ENCODE measurements around the gene ZNF213. TPM values are rescaled to one million over a fixed set of nuclear protein-coding genes. Genes with fewer than 3 reads are reported as not detected.
"Not testable (repeated sequence)": the region's sequence is repeated elsewhere in the genome, so short reads cannot be mapped to it uniquely, and the experiment has no call there.

Gene ZNF213
- total and polyA plus RNA-seq, 8 donors, result 5.0 to 8.8 (median 6.7) TPM

DNA sequence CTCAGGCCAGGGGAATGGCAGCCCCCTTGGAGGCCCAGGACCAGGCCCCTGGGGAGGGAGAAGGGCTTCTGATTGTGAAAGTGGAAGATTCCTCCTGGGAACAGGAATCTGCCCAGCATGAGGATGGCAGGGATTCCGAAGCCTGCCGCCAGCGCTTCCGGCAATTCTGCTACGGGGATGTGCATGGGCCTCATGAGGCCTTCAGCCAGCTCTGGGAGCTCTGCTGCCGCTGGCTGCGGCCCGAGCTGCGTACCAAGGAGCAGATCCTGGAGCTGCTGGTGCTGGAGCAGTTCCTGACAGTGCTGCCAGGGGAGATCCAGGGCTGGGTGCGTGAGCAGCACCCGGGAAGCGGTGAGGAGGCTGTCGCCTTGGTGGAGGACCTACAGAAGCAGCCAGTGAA lies 2.4 kb downstream of the ZNF213 start:
- no peak for FAIRE-seq
- no peak for ATAC-seq
- no peak overlapping the region for H3K27ac ChIP-seq
- intact Hi-C loops (cut with DNase I), result no loop called here
- H3K9me3 ChIP-seq, result no peaks in the 10 kb centered on the region
- TF ChIP-seq, protein P1, sequence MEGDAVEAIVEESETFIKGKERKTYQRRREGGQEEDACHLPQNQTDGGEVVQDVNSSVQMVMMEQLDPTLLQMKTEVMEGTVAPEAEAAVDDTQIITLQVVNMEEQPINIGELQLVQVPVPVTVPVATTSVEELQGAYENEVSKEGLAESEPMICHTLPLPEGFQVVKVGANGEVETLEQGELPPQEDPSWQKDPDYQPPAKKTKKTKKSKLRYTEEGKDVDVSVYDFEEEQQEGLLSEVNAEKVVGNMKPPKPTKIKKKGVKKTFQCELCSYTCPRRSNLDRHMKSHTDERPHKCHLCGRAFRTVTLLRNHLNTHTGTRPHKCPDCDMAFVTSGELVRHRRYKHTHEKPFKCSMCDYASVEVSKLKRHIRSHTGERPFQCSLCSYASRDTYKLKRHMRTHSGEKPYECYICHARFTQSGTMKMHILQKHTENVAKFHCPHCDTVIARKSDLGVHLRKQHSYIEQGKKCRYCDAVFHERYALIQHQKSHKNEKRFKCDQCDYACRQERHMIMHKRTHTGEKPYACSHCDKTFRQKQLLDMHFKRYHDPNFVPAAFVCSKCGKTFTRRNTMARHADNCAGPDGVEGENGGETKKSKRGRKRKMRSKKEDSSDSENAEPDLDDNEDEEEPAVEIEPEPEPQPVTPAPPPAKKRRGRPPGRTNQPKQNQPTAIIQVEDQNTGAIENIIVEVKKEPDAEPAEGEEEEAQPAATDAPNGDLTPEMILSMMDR (IDR thresholded peaks at IDR 0.05), result no peak
- H3K36me3 ChIP-seq, result peaks cover 0 to 10% (median 2%) of the 10 kb centered on the region in 3 donors
- 94% methylated on average over 13 of the region's 13 CpGs for WGBS, 2 donors
- no peaks in the 10 kb centered on the region for H3K27me3 ChIP-seq
- no peak overlapping the region for H3K4me3 ChIP-seq
- peak in 1 of 6 donors; percentile 58 for DNase-seq
- H3K4me1 ChIP-seq, result peaks cover 0 to 23% (median 6%) of the 10 kb centered on the region in 3 donors

GRCh38 chr16:3138342-3138741 lies 3.5 kb downstream of the ZNF213 start:
- FAIRE-seq, result no peak
- peak in 1 of 6 donors; percentile 56 for DNase-seq
- Histone ChIP-seq H3K9me3 (no peaks in the 10 kb centered on the region), H3K36me3 (peaks cover 0 to 10% (median 4%) of the 10 kb centered on the region in 3 donors), H3K27me3 (no peaks in the 10 kb centered on the region), H3K27ac (no peak overlapping the region), H3K4me1 (peaks cover 0 to 17% (median 6%) of the 10 kb centered on the region in 3 donors), H3K4me3 (no peak overlapping the region)
- intact Hi-C loops (cut with DNase I), result no loop called here
- TF ChIP-seq, protein P1 (IDR thresholded peaks at IDR 0.05), result no peak
- ATAC-seq, result no peak
- 86 to 88% methylated on average over 21 of the region's 21 CpGs for WGBS, 2 donors

DNA sequence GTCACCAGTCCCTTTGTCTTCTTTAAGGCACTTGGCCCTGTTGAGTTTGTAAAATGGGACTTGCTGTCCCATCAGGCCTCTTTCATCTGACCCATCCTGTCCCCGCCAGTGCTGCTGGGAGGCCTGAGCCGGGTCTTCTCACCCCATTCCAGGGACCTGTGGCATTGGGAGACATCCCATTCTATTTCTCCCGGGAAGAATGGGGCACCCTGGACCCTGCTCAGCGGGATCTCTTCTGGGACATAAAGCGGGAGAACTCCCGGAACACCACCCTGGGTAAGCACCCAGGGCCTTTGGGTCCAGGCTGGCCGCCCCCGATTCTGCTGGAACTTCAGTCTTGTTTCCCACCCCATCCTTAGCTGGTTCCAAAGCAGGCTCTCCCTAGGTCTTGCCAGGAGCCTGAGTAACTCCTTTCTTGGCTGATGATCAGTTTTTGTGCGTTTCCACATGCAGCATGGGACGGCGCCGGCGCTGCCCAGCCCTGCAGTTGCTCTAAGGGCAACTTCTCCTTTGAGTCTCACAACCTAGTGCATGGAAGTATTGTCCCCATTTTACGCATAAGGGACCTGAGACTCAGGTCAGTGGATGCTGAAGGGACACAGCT lies 4.1 kb downstream of the ZNF213 start:
- TF ChIP-seq, protein P1 (IDR thresholded peaks at IDR 0.05), result no peak
- Histone ChIP-seq H3K27me3 (no peaks in the 10 kb centered on the region), H3K9me3 (no peaks in the 10 kb centered on the region), H3K36me3 (peaks cover 0 to 10% (median 4%) of the 10 kb centered on the region in 3 donors), H3K4me3 (no peak overlapping the region), H3K27ac (no peak overlapping the region), H3K4me1 (peaks cover 0 to 11% (median 6%) of the 10 kb centered on the region in 3 donors)
- 85 to 90% methylated on average over 14 of the region's 14 CpGs for WGBS, 2 donors
- ATAC-seq (no peak), DNase-seq (peak in 1 of 6 donors; percentile 33), FAIRE-seq (no peak)
- intact Hi-C loops (cut with DNase I), result no loop called here

DNA sequence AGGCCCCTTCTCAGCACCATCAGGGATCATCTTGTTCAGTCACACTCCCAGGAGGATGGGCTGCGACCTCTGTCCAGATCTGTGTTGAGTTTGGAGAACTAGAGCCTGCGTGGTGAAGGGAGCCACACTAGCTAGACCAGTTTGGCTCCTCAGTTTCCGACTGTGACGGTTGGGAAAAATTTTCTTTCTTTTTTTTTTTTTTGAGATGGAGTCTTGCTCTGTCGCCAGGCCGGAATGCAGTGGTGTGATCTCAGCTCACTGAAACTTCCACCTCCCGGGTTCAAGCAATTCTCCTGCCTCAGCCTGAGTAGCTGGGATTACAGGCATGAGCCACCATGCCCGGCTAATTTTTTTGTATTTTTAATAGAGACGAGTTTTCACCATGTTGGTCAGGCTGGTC lies 4.7 kb downstream of the ZNF213 start:
- not testable (repeated sequence) for ATAC-seq

GRCh38 chr16:3140603-3141427 lies 6.0 kb downstream of the ZNF213 start:
- Histone ChIP-seq H3K4me3 (no peak overlapping the region), H3K27me3 (no peaks in the 10 kb centered on the region), H3K36me3 (peaks cover 0 to 10% (median 4%) of the 10 kb centered on the region in 3 donors), H3K9me3 (no peaks in the 10 kb centered on the region), H3K27ac (no peak overlapping the region), H3K4me1 (peaks cover 0 to 7% (median 6%) of the 10 kb centered on the region in 3 donors)
- WGBS, 2 donors, result 95% methylated on average over 69 of the region's 69 CpGs
- TF ChIP-seq, protein P1 (IDR thresholded peaks at IDR 0.05), result no peak
- peak in 1 of 6 donors; percentile 65 for DNase-seq
- ATAC-seq, result no peak
- intact Hi-C loops (cut with DNase I), result no loop called here
- FAIRE-seq, result no peak

More for the DNA sequence above, 4.7 kb downstream of the ZNF213 start:
- H3K4me3 ChIP-seq; H3K27me3 ChIP-seq; H3K27ac ChIP-seq; H3K36me3 ChIP-seq; intact Hi-C loops (cut with DNase I); H3K9me3 ChIP-seq; H3K4me1 ChIP-seq; FAIRE-seq; DNase-seq: not testable (repeated sequence)
- WGBS, 2 donors, result 87% methylated on average over 9 of the region's 9 CpGs

Measured in pancreas (tissue), 10 donors.